OCI-LY1 (cell line): Measurements from ENCODE around the gene PSD.

Experiments used
- H2AFZ ChIP-seq: fragments of 200-600 bp; sonication (generic), shearing (Covaris generic); 2 replicates; pipeline ENCODE4 v1.6.0; 2014; ENCODE audit warnings: antibody characterized with exemption, mild to moderate bottlenecking, low read length
- H3F3A ChIP-seq: fragments of 200-600 bp; sonication (generic), shearing (Covaris generic); 2 replicates; pipeline ENCODE4 v1.6.0; 2014; ENCODE audit warnings: mild to moderate bottlenecking, antibody characterized with exemption, low read length, moderate library complexity; ENCODE audit not compliant: insufficient read depth
- H3K27ac ChIP-seq: fragments of 200-600 bp; sonication (generic); 2 replicates; pipeline ENCODE4 v1.5.1; 2014; ENCODE audit warnings: low read length, mixed run types, mild to moderate bottlenecking, low read depth; ENCODE audit not compliant: poor library complexity, severe bottlenecking
- H3K27me3 ChIP-seq: fragments of 200-600 bp; sonication (generic); 2 replicates; pipeline ENCODE4 v1.6.0; 2014; ENCODE audit warnings: antibody characterized with exemption, mild to moderate bottlenecking, low read length, moderate library complexity; ENCODE audit not compliant: insufficient read depth
- H3K36me3 ChIP-seq: fragments of 200-600 bp; sonication (generic); 2 replicates; pipeline ENCODE4 v1.6.1; 2014; ENCODE audit warnings: mild to moderate bottlenecking, antibody characterized with exemption, low read length, moderate library complexity, mixed read lengths; ENCODE audit not compliant: insufficient read depth
- H3K4me1 ChIP-seq: fragments of 200-600 bp; sonication (generic); 2 replicates; pipeline ENCODE4 v1.5.1; 2014; ENCODE audit warnings: mild to moderate bottlenecking, low read length, moderate library complexity; ENCODE audit not compliant: insufficient read depth, severe bottlenecking
- H3K4me2 ChIP-seq: fragments of 200-600 bp; sonication (generic), shearing (Covaris generic); 2 replicates; pipeline ENCODE4 v1.6.1; 2014; ENCODE audit warnings: low read length
- H3K4me3 ChIP-seq: fragments of 200-600 bp; sonication (generic); 2 replicates; pipeline ENCODE4 v1.5.1; 2014; ENCODE audit warnings: low read length, low read depth, mild to moderate bottlenecking, mixed read lengths; ENCODE audit not compliant: poor library complexity, severe bottlenecking
- H3K79me2 ChIP-seq: fragments of 200-600 bp; shearing (Covaris generic); 2 replicates; pipeline ENCODE4 v1.6.1; 2016; ENCODE audit warnings: mixed run types, low read length, mixed read lengths; ENCODE audit not compliant: insufficient read depth
- H3K9ac ChIP-seq: fragments of 200-600 bp; sonication (generic), shearing (Covaris generic); 2 replicates; pipeline ENCODE4 v1.6.1; 2014; ENCODE audit warnings: mild to moderate bottlenecking, low read length, mixed read lengths
- H3K9me2 ChIP-seq: fragments of 200-600 bp; sonication (generic), shearing (Covaris generic); 2 replicates; pipeline ENCODE4 v1.6.1; 2014; ENCODE audit warnings: low read depth, mild to moderate bottlenecking, low read length, mixed read lengths
- H3K9me3 ChIP-seq: fragments of 200-600 bp; shearing (Covaris generic); 2 replicates; pipeline ENCODE4 v1.6.1; 2014; ENCODE audit warnings: low read length, mixed read lengths
- H4K20me1 ChIP-seq: fragments of 200-600 bp; sonication (generic), shearing (Covaris generic); 2 replicates; pipeline ENCODE4 v1.6.0; 2016; ENCODE audit warnings: mild to moderate bottlenecking, low read length; ENCODE audit not compliant: insufficient read depth
- EZH2 ChIP-seq: fragments of 200-600 bp; sonication (generic), shearing (Covaris generic); IDR thresholded peaks from 2 replicates; pipeline ENCODE4 v1.8.0; 2017; ENCODE audit warnings: borderline replicate concordance, mixed run types, mild to moderate bottlenecking, antibody characterized with exemption, low read length, moderate library complexity, mixed read lengths
- TF ChIP-seq, protein P1 (sequence below): fragments of 200-600 bp; sonication (generic), shearing (Covaris generic); IDR thresholded peaks from 2 replicates; pipeline ENCODE4 v1.5.1; 2017; ENCODE audit warnings: mild to moderate bottlenecking, antibody characterized with exemption, low read length, moderate library complexity, mixed read lengths

The PSD gene

GRCh38 chr10:102412293-102412692, 6.3 kb downstream of the PSD start:
- TF ChIP-seq, protein P1, sequence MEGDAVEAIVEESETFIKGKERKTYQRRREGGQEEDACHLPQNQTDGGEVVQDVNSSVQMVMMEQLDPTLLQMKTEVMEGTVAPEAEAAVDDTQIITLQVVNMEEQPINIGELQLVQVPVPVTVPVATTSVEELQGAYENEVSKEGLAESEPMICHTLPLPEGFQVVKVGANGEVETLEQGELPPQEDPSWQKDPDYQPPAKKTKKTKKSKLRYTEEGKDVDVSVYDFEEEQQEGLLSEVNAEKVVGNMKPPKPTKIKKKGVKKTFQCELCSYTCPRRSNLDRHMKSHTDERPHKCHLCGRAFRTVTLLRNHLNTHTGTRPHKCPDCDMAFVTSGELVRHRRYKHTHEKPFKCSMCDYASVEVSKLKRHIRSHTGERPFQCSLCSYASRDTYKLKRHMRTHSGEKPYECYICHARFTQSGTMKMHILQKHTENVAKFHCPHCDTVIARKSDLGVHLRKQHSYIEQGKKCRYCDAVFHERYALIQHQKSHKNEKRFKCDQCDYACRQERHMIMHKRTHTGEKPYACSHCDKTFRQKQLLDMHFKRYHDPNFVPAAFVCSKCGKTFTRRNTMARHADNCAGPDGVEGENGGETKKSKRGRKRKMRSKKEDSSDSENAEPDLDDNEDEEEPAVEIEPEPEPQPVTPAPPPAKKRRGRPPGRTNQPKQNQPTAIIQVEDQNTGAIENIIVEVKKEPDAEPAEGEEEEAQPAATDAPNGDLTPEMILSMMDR: no peak
- no peak for TF ChIP-seq EZH2
- no peaks in the 10 kb centered on the region for H3K27me3 ChIP-seq
- no peak overlapping the region for H3K4me2 ChIP-seq

DNA sequence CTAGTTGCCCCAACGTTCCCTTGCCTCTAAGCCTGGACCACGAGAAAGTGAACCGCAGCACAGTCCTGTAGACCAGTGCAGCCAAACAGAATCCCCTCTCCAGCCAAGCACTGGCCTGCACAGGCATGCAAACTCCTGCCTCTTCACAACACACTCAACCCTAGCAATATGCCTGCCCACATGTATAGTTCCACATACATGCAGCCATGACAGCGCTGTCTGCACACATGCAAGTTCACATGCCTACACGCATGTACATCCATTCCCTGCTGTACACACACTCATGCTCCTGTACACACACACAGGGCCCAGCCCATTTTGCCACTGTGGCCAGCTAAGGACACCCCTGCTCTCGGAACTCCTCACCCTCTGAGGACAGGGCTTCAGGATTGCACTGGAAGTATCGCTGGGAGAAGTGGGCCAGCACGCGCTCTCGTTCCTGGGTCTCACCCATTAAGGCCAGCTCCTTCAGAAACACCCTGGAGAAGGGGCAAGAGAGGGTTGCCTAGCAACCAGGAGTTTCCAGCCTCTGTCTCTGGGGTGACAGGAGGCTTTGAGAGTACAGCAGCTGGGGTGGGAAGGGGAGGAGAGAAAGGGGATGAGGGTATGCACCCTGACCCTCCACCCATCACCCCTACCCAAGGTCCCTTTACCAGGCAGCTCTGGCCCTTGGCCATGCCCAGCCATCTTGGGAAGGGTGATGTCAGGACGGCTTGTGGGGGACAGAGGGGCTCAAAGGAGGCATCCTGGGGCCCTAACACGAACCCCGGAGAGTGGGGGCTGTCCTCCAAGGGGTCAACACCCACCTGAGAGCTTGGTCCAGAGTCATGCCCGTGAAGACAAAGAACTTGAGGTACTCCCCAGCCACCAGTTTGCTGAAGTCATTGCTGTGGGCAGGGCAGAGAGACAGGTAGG, 7.0 kb downstream of the PSD start:
- no peaks in the 10 kb centered on the region for H3K9me2 ChIP-seq
- no peak overlapping the region for H3K4me3 ChIP-seq
- H3K9ac ChIP-seq: no peak overlapping the region
- no peaks in the 10 kb centered on the region for H3K9me3 ChIP-seq
- H3F3A ChIP-seq: no peaks in the 10 kb centered on the region
- H4K20me1 ChIP-seq: no peaks in the 10 kb centered on the region
- no peaks in the 10 kb centered on the region for H3K27me3 ChIP-seq
- TF ChIP-seq, protein P1: no peak
- no peak for TF ChIP-seq EZH2
- H3K79me2 ChIP-seq: no peaks in the 10 kb centered on the region
- no peaks in the 10 kb centered on the region for H3K4me1 ChIP-seq
- no peak overlapping the region for H3K4me2 ChIP-seq
- no peak overlapping the region for H2AFZ ChIP-seq
- no peak overlapping the region for H3K27ac ChIP-seq
- H3K36me3 ChIP-seq: no peaks in the 10 kb centered on the region

More at GRCh38 chr10:102412293-102412692, 6.3 kb downstream of the PSD start:
- Histone ChIP-seq H2AFZ (no peak overlapping the region), H3K9me3 (no peaks in the 10 kb centered on the region), H3F3A (no peaks in the 10 kb centered on the region), H3K36me3 (no peaks in the 10 kb centered on the region), H4K20me1 (no peaks in the 10 kb centered on the region), H3K9ac (no peak overlapping the region), H3K27ac (no peak overlapping the region), H3K9me2 (no peaks in the 10 kb centered on the region), H3K4me3 (no peak overlapping the region), H3K79me2 (no peaks in the 10 kb centered on the region), H3K4me1 (no peaks in the 10 kb centered on the region)

DNA sequence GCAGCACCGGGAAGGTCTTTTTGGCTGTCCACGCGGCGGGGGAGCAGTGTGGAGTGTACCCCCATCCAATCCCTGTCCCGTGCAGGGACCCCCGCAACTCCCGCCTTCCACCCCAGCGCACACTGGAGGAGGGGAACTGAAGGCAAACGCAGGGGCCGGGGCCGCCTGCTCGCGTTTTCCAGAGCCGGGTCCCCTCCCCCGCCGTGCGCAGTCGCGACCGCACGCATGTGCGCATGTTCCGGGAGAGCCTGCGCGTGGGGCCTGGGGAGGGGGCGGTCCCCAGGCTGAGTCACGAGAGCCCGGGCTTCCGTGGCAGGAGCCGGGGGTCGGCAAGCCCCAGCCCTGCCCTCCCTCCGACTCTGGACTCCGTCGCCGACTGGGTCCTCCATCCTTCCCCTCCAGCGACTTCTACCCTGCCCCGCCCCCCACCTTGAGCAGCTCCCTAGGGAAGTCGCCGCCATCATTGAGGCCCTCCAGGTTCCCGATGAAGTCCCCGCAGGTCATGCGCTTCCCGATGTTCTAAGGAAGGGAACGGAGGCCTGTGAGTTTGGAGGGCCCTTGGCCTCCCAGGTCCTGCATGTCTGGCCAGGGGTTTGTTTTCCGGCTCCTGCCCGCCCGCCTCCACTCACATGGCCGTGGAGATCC, 8.0 kb downstream of the PSD start:
- no peak overlapping the region for H2AFZ ChIP-seq
- H3K79me2 ChIP-seq: no peaks in the 10 kb centered on the region
- H3K9me3 ChIP-seq: no peaks in the 10 kb centered on the region
- no peak overlapping the region for H3K4me2 ChIP-seq
- H3K36me3 ChIP-seq: no peaks in the 10 kb centered on the region
- H3K9ac ChIP-seq: no peak overlapping the region
- no peak overlapping the region for H3K4me3 ChIP-seq
- TF ChIP-seq, protein P1: no peak
- no peak for TF ChIP-seq EZH2
- no peaks in the 10 kb centered on the region for H3K9me2 ChIP-seq
- no peak overlapping the region for H3K27ac ChIP-seq
- H3K27me3 ChIP-seq: no peaks in the 10 kb centered on the region
- no peaks in the 10 kb centered on the region for H3F3A ChIP-seq
- H3K4me1 ChIP-seq: no peaks in the 10 kb centered on the region
- H4K20me1 ChIP-seq: no peaks in the 10 kb centered on the region
